SJCRH30 (cell line): ENCODE results near the gene SMR3B. TPM values are rescaled to one million over a fixed set of nuclear protein-coding genes. Genes with fewer than 3 reads are reported as not detected.

ENCODE experiments used
- DNase-seq, 2 experiments: peaks; one replicate each; pipeline ENCODE4 v3.0.0-alpha.2; 2015 to 2020
- H3K27ac ChIP-seq: fragments of 250-450 bp; sonication (Bioruptor Pico); 2 replicates; pipeline ENCODE4 v1.5.1; 2020; ENCODE audit warnings: mild to moderate bottlenecking, moderate library complexity
- H3K27me3 ChIP-seq: fragments of 250-450 bp; sonication (Bioruptor Pico); 2 replicates; pipeline ENCODE4 v1.5.1; 2020; ENCODE audit warnings: mild to moderate bottlenecking, moderate library complexity
- H3K36me3 ChIP-seq: fragments of 250-450 bp; sonication (Bioruptor Pico); 2 replicates; pipeline ENCODE4 v1.5.1; 2020; ENCODE audit warnings: mild to moderate bottlenecking, moderate library complexity
- H3K4me1 ChIP-seq: fragments of 250-450 bp; sonication (Bioruptor Pico); 2 replicates; pipeline ENCODE4 v1.5.1; 2020; ENCODE audit warnings: mild to moderate bottlenecking, moderate library complexity
- H3K4me3 ChIP-seq: fragments of 250-450 bp; sonication (Bioruptor Pico); 2 replicates; pipeline ENCODE4 v1.5.1; 2020; ENCODE audit warnings: mild to moderate bottlenecking, moderate library complexity
- H3K9me3 ChIP-seq: fragments of 250-450 bp; sonication (Bioruptor Pico); replicated peaks from 2 replicates; pipeline ENCODE4 v1.5.1; 2020; ENCODE audit warnings: mild to moderate bottlenecking, moderate library complexity
- total RNA-seq: library from RNA; depleted of rRNA; stranded (reverse); fragments of >200 nt; shearing (Covaris generic); gene quantifications from 2 replicates; pipeline ENCODE4 v1.2.3, GENCODE V29; 2014; rRNA removed

Gene SMR3B
- total RNA-seq, 1 experiment from 2014 or later: not detected

GRCh38 chr4:70399319-70399718 is 16.4 kb downstream of the SMR3B start:
- no peaks in the 10 kb centered on the region for H3K27me3 ChIP-seq
- no peak for DNase-seq
- H3K4me1 ChIP-seq: no peaks in the 10 kb centered on the region
- H3K27ac ChIP-seq: no peak overlapping the region
- no peaks in the 10 kb centered on the region for H3K9me3 ChIP-seq
- no peak overlapping the region for H3K4me3 ChIP-seq
- H3K36me3 ChIP-seq: no peaks in the 10 kb centered on the region

GRCh38 chr4:70402762-70403161 is 19.8 kb downstream of the SMR3B start:
- no peaks in the 10 kb centered on the region for H3K27me3 ChIP-seq
- no peaks in the 10 kb centered on the region for H3K36me3 ChIP-seq
- no peaks in the 10 kb centered on the region for H3K4me1 ChIP-seq
- H3K4me3 ChIP-seq: no peak overlapping the region
- no peaks in the 10 kb centered on the region for H3K9me3 ChIP-seq
- no peak for DNase-seq
- H3K27ac ChIP-seq: no peak overlapping the region

DNA sequence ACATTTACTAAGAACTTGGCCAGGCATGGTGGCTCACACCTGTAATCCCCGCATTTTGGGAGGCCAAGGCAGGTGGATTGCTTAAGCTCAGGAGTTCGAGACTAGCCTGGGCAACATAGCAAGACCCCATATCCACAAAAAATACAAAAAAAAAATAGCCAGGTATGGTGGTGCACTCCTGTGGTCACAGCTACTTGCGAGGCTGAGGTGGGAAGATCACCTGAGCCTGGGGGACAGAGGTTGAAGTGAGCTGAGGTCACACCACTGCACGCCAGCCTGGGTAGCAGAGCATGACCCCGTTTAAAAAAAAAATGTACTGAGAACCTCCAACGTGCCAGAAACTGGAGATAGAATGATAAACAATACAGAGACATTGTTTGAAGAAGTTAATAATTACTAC is 22.8 kb downstream of the SMR3B start:
- Histone ChIP-seq H3K36me3 (no peaks in the 10 kb centered on the region), H3K4me1 (no peaks in the 10 kb centered on the region), H3K4me3 (no peak overlapping the region), H3K9me3 (no peaks in the 10 kb centered on the region), H3K27ac (no peak overlapping the region), H3K27me3 (no peaks in the 10 kb centered on the region)
- no peak for DNase-seq

GRCh38 chr4:70425306-70425705 is 42.4 kb downstream of the SMR3B start:
- DNase-seq: peak in 1 of 2 experiments; percentile 21
- no peaks in the 10 kb centered on the region for H3K9me3 ChIP-seq
- H3K4me1 ChIP-seq: no peaks in the 10 kb centered on the region
- no peak overlapping the region for H3K4me3 ChIP-seq
- no peak overlapping the region for H3K27ac ChIP-seq
- H3K27me3 ChIP-seq: no peaks in the 10 kb centered on the region
- H3K36me3 ChIP-seq: no peaks in the 10 kb centered on the region; the same call in 1 of the 2 replicates

DNA sequence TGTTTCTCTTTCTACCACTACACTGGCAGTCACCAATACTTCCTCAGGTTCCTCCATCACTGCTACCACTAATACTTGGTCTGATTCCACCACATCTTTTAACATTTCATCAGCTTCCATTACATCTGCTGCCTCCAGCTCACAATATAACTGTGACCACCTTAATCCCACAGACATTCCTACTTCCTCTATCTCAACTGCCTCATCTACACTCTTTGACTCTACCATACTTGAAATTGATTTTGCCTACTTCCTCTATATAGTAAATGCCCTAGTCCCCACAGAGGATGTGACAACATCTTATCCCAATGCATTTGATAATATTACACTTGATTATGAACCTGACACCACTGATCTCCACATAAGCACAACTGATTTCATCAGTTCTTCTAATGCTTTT is 43.9 kb downstream of the SMR3B start:
- no peaks in the 10 kb centered on the region for H3K4me1 ChIP-seq
- no peaks in the 10 kb centered on the region for H3K27me3 ChIP-seq
- H3K36me3 ChIP-seq: no peaks in the 10 kb centered on the region; the same call in 1 of the 2 replicates
- no peak for DNase-seq
- H3K4me3 ChIP-seq: no peak overlapping the region
- no peaks in the 10 kb centered on the region for H3K9me3 ChIP-seq
- H3K27ac ChIP-seq: no peak overlapping the region

- DNase-seq: no peak
- H3K27ac ChIP-seq: no peak overlapping the region
- H3K36me3 ChIP-seq: no peaks in the 10 kb centered on the region
- no peaks in the 10 kb centered on the region for H3K4me1 ChIP-seq
- no peaks in the 10 kb centered on the region for H3K9me3 ChIP-seq
- no peak overlapping the region for H3K4me3 ChIP-seq
- no peaks in the 10 kb centered on the region for H3K27me3 ChIP-seq
These were observed 54.3 kb downstream of the SMR3B start for GRCh38 chr4:70437197-70437596.

Other genes with a start within 250 kb of the SMR3B start
- not detected in 2 replicates for gene PRR27, start 228.9 kb upstream of the SMR3B start, total RNA-seq
- gene ODAM, start 187.4 kb upstream of the SMR3B start, total RNA-seq: not detected in 2 replicates
- gene FDCSP, start 157.0 kb upstream of the SMR3B start, total RNA-seq: not detected in 2 replicates
- gene CSN3, start 140.5 kb upstream of the SMR3B start, total RNA-seq: not detected in 2 replicates
- gene CABS1, start 48.1 kb upstream of the SMR3B start, total RNA-seq: not detected in 2 replicates
- not detected in 2 replicates for gene SMR3A, start 22.4 kb upstream of the SMR3B start, total RNA-seq
- gene OPRPN, start 14.8 kb downstream of the SMR3B start, total RNA-seq: not detected in 2 replicates
- 0.06 TPM in 1 of 2 replicates, not detected in the other for gene MUC7, start 89.1 kb downstream of the SMR3B start, total RNA-seq
- gene AMTN, start 135.4 kb downstream of the SMR3B start, total RNA-seq: 0.23 and 0.26 TPM in 2 replicates
- 0.10 TPM in 1 of 2 replicates, not detected in the other for gene AMBN, start 209.1 kb downstream of the SMR3B start, total RNA-seq
- not detected in 2 replicates for gene ENAM, start 245.6 kb downstream of the SMR3B start, total RNA-seq